ENCODE measurements around the gene RNFT2.

DNA sequence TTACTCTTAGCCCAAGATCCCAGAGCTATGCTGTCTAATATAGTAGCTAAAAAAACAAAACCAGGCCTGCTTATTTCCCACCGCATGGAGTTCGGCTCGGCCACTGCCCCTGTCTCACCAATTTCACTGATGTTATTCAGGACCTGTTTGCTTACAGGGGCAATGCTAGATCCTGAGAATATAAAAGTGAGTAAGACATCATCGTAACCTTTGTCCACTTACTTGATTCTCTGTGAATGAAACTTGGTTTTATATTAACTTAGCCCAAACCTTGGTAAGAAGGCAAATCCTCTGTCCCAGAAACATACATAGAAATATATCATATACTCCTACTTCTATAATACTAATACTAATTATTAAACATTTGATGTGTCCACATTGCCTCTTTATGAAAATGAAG is 56.6 kb downstream of the RNFT2 start:
- TF ChIP-seq, protein P1, sequence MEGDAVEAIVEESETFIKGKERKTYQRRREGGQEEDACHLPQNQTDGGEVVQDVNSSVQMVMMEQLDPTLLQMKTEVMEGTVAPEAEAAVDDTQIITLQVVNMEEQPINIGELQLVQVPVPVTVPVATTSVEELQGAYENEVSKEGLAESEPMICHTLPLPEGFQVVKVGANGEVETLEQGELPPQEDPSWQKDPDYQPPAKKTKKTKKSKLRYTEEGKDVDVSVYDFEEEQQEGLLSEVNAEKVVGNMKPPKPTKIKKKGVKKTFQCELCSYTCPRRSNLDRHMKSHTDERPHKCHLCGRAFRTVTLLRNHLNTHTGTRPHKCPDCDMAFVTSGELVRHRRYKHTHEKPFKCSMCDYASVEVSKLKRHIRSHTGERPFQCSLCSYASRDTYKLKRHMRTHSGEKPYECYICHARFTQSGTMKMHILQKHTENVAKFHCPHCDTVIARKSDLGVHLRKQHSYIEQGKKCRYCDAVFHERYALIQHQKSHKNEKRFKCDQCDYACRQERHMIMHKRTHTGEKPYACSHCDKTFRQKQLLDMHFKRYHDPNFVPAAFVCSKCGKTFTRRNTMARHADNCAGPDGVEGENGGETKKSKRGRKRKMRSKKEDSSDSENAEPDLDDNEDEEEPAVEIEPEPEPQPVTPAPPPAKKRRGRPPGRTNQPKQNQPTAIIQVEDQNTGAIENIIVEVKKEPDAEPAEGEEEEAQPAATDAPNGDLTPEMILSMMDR (conservative IDR thresholded peaks at IDR 0.05; ENCODE audit: low read depth, low read length) = no peak
- TF ChIP-seq EZH2 (IDR thresholded peaks at IDR 0.05; ENCODE audit: low read length, unreplicated experiment) = no peak

Data from PC-3 (cell line).